Uterus (tissue), 4 donors: Measurements from ENCODE around the gene SECTM1. TPM values are rescaled to one million over a fixed set of nuclear protein-coding genes. Genes with fewer than 3 reads are reported as not detected.

Source experiments
- DNase-seq, 2 donors: peaks; one replicate each; pipeline ENCODE4 v3.0.0-alpha.2; 2019 to 2020
- H3K27ac ChIP-seq, 2 donors: fragments of 200-600 bp; sonication (generic); 1 replicate in 1 of 2; 2 replicates in 1 of 2; pipeline ENCODE4 v1.5.1; 2016 to 2018
- H3K27me3 ChIP-seq, 2 donors: fragments of 200-600 bp; sonication (generic); one replicate each; pipeline ENCODE4 v1.5.1; 2018 to 2019; ENCODE audit warnings: control low read depth in 1 of 2
- H3K36me3 ChIP-seq, 2 donors: fragments of 200-600 bp; sonication (generic); one replicate each; pipeline ENCODE4 v1.5.1; 2019; ENCODE audit warnings: control low read depth in 1 of 2
- H3K4me1 ChIP-seq, 2 donors: fragments of 200-600 bp; sonication (generic); one replicate each; pipeline ENCODE4 v1.5.1; 2018 to 2019; ENCODE audit warnings: control low read depth in 1 of 2
- H3K4me3 ChIP-seq, 2 donors: fragments of 200-600 bp; sonication (generic); 1 replicate in 1 of 2; 2 replicates in 1 of 2; pipeline ENCODE4 v1.5.1; 2018 to 2019; ENCODE audit warnings: mild to moderate bottlenecking in 1 of 2
- H3K9me3 ChIP-seq, 2 donors: fragments of 200-600 bp; sonication (generic); one replicate each; pipeline ENCODE4 v1.5.1; 2019; ENCODE audit warnings: control low read depth in 1 of 2
- POLR2A ChIP-seq, 2 donors: fragments of 450-650 bp; IDR thresholded peaks; one replicate each; pipeline ENCODE4 v1.6.1; 2016; ENCODE audit warnings: antibody characterized with exemption in 2 of 2, mild to moderate bottlenecking in 1 of 2, moderate library complexity in 1 of 2
- intact Hi-C: fragments of 100-400 bp; cut with DNase I; formaldehyde crosslinking; loops from one replicate; pipeline ENCODE4 v1.15.1; 2023; ENCODE audit warnings: low total_unique reads
- total RNA-seq, 4 donors: library from RNA; depleted of rRNA in 3 of 4; stranded (reverse); fragments of >200 nt in 3 of 4; gene quantifications; one replicate each; pipeline versions ENCODE4 v1.1.0 to v1.2.4, GENCODE V29; 2014 to 2023
- TF ChIP-seq, protein P1 (sequence below), 4 experiments: fragments of 200-600 bp in 2 of 4; fragments of 450-650 bp in 2 of 4; sonication (generic) in 2 of 4; IDR thresholded peaks; one replicate each; pipeline ENCODE4 v1.5.1; 2016 to 2019; ENCODE audit warnings: antibody characterized with exemption in 4 of 4, mild to moderate bottlenecking in 2 of 4, moderate library complexity in 1 of 4
- donor health status: DM: yes; HTN: yes; CAD: no.

SECTM1 gene
- total RNA-seq, 4 donors from 2014 or later = 3.5 to 29.4 (median 9.0) TPM

DNA sequence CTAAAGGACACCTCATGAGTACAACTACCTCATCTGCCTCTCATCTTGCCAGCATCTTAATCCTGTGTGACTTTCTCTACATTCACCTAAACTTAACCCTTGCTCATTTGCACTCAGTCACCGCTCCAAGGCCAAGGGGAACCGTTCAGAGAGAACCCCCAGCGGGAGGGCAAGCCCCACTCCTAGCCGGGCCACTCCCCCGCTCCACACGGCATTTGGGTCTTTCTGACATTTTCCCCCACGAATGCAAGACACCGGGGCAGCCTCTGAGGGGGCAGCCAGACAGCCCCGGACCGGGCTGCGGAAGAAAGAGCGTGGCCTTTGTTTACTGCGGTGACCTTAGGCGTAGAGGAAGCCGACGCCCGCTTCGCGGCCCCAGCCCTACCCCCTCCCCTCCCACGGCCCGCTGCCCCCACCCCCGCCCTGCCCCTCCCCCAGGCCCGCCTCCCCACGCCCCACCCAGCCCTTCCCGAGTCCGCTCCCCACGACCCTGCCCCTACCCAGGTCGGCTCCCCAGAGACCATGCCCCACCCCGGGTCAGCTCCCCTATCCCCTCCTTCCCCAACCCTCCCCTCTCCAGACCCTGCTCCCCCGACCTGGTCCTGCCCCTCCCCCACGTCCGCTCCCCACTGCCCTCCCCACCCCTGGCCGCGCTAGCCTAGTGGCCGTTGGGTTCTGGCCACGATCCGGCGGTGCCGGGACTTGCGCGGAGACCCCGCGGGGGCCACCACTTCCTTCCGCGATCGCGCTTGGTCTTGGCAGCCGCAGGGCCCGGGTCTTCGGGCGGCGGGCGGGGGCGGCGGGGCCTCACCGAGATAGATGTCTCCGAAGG, 60.9 kb downstream of the SECTM1 start:
- H3K27ac ChIP-seq = peak overlapping the region; percentile 99 to 100
- H3K4me1 ChIP-seq = peaks cover 5 to 34% of the 10 kb centered on the region in 2 donors
- peak; percentile 46 to 52 for DNase-seq
- H3K9me3 ChIP-seq = no peaks in the 10 kb centered on the region
- H3K4me3 ChIP-seq = peak overlapping the region; percentile 96
- no peaks in the 10 kb centered on the region for H3K36me3 ChIP-seq
- intact Hi-C loops = no loop called here
- no peak for TF ChIP-seq POLR2A (IDR thresholded peaks at IDR 0.05)
- TF ChIP-seq, protein P1, sequence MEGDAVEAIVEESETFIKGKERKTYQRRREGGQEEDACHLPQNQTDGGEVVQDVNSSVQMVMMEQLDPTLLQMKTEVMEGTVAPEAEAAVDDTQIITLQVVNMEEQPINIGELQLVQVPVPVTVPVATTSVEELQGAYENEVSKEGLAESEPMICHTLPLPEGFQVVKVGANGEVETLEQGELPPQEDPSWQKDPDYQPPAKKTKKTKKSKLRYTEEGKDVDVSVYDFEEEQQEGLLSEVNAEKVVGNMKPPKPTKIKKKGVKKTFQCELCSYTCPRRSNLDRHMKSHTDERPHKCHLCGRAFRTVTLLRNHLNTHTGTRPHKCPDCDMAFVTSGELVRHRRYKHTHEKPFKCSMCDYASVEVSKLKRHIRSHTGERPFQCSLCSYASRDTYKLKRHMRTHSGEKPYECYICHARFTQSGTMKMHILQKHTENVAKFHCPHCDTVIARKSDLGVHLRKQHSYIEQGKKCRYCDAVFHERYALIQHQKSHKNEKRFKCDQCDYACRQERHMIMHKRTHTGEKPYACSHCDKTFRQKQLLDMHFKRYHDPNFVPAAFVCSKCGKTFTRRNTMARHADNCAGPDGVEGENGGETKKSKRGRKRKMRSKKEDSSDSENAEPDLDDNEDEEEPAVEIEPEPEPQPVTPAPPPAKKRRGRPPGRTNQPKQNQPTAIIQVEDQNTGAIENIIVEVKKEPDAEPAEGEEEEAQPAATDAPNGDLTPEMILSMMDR (IDR thresholded peaks at IDR 0.05) = no peak
- no peaks in the 10 kb centered on the region for H3K27me3 ChIP-seq

DNA sequence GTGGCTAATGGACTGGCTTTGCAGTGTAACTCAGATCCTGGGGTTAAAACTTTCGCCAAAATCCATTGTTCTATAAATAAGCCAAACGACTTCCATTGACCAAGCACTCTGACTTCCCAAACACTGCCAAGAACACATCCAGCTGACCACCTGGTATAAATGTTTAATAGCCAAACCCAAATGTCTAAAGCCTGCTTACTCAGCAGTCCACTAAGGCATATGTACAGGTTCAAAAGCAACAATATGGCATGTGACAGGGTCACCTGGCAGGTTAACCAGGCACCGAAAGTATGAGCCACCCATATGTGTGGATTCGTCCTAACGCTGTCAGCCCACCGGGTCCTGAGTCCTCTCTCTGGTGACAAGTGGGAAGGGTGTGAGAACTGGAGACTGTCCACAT, 62.2 kb downstream of the SECTM1 start:
- Histone ChIP-seq H3K27ac (peak overlapping the region; percentile 99 to 100), H3K27me3 (no peaks in the 10 kb centered on the region)

More for the DNA sequence above, 62.2 kb downstream of the SECTM1 start:
- Histone ChIP-seq H3K36me3 (no peaks in the 10 kb centered on the region), H3K4me1 (peaks cover 5 to 34% of the 10 kb centered on the region in 2 donors), H3K4me3 (no peak overlapping the region), H3K9me3 (no peaks in the 10 kb centered on the region)
- no peak for TF ChIP-seq POLR2A (IDR thresholded peaks at IDR 0.05)
- TF ChIP-seq, protein P1 (IDR thresholded peaks at IDR 0.05) = no peak
- intact Hi-C loops = no loop called here
- DNase-seq = no peak

Other genes starting within 250 kb of the SECTM1 start
- gene FASN, start 235.5 kb downstream of the SECTM1 start, total RNA-seq = 10 to 100 TPM in 2 of 4 donors, 1 to 10 TPM in 2; 5.3 to 59.4 (median 23.4) TPM
- gene CCDC57, start 120.9 kb downstream of the SECTM1 start, total RNA-seq = 10 to 100 TPM in 2 of 4 donors, 1 to 10 TPM in 2; 4.4 to 88.2 (median 17.6) TPM
- gene SLC16A3, start 104.7 kb downstream of the SECTM1 start, total RNA-seq = 10 to 100 TPM in 2 of 4 donors, 1 to 10 TPM in 2; 1.5 to 28.6 (median 12.2) TPM
- 100 to 1,000 TPM in 1 of 4 donors, 10 to 100 TPM in 3; 16.5 to 173 (median 44.6) TPM for gene CSNK1D, start 60.1 kb downstream of the SECTM1 start, total RNA-seq
- 1 to 10 TPM in 2 of 4 donors, not detected in 2; 2.1 to 4.1 TPM for gene CD7, start 16.2 kb downstream of the SECTM1 start, total RNA-seq
- gene TEX19, start 25.5 kb upstream of the SECTM1 start, total RNA-seq = not detected
- not detected for gene UTS2R, start 38.0 kb upstream of the SECTM1 start, total RNA-seq
- gene HEXD, start 84.6 kb upstream of the SECTM1 start, total RNA-seq = 10 to 100 TPM; 15.9 to 53.7 (median 39.8) TPM
- 10 to 100 TPM; 15.0 to 44.4 (median 24.8) TPM for gene OGFOD3, start 84.8 kb upstream of the SECTM1 start, total RNA-seq
- gene CYBC1, start 117.0 kb upstream of the SECTM1 start, total RNA-seq = 10 to 100 TPM; 12.0 to 93.7 (median 32.5) TPM
- gene NARF, start 125.0 kb upstream of the SECTM1 start, total RNA-seq = 10 to 100 TPM; 15.3 to 55.5 (median 33.3) TPM
- 10 to 100 TPM; 15.9 to 70.9 (median 42.7) TPM for gene FOXK2, start 186.0 kb upstream of the SECTM1 start, total RNA-seq